Liver (tissue), 9 donors: ENCODE measurements around the gene FGFBP2. TPM values are rescaled to one million over a fixed set of nuclear protein-coding genes. Genes with fewer than 3 reads are reported as not detected.

Source experiments
- DNase-seq: peaks from one replicate; pipeline ENCODE4 v3.0.0-alpha.2; 2017; ENCODE audit warnings: low spot score
- H3K27ac ChIP-seq, 2 donors: one replicate each; pipeline ENCODE4 v1.7.0; 2013; ENCODE audit warnings: inconsistent platforms in 2 of 2, low read length in 2 of 2, control low read depth in 1 of 2, low read depth in 1 of 2, mild to moderate bottlenecking in 1 of 2
- H3K27me3 ChIP-seq, 4 donors: one replicate each; pipeline versions ENCODE4 v1.6.1 to v1.7.0; 2013; ENCODE audit warnings: low read length in 3 of 4, inconsistent platforms in 1 of 4, mild to moderate bottlenecking in 1 of 4, moderate library complexity in 1 of 4; ENCODE audit not compliant: control insufficient read depth in 4 of 4, insufficient read depth in 4 of 4
- H3K36me3 ChIP-seq, 4 donors: one replicate each; pipeline versions ENCODE4 v1.6.1 to v1.7.0; 2013; ENCODE audit warnings: low read length in 3 of 4, mild to moderate bottlenecking in 3 of 4, low read depth in 1 of 4, moderate library complexity in 1 of 4; ENCODE audit not compliant: control insufficient read depth in 4 of 4, insufficient read depth in 3 of 4
- H3K4me1 ChIP-seq, 4 donors: one replicate each; pipeline versions ENCODE4 v1.6.1 to v1.7.0; 2013; ENCODE audit warnings: low read length in 3 of 4, mild to moderate bottlenecking in 3 of 4, moderate library complexity in 1 of 4; ENCODE audit not compliant: control insufficient read depth in 4 of 4, insufficient read depth in 4 of 4
- H3K4me3 ChIP-seq, 3 donors: one replicate each; pipeline versions ENCODE4 v1.6.1 to v1.7.0; 2013; ENCODE audit warnings: low read length in 3 of 3, control low read depth in 1 of 3, low read depth in 1 of 3, mild to moderate bottlenecking in 1 of 3
- H3K9ac ChIP-seq, 2 donors: one replicate each; pipeline ENCODE4 v1.7.0; 2013; ENCODE audit warnings: low read length in 2 of 2, mild to moderate bottlenecking in 2 of 2, moderate library complexity in 2 of 2, control low read depth in 1 of 2, low read depth in 1 of 2
- H3K9me3 ChIP-seq, 4 donors: one replicate each; pipeline versions ENCODE4 v1.6.1 to v1.7.0; 2013; ENCODE audit warnings: low read length in 3 of 4; ENCODE audit not compliant: control insufficient read depth in 4 of 4
- ATF3 ChIP-seq: IDR thresholded peaks from 2 replicates; pipeline ENCODE4 v1.6.1; 2016; ENCODE audit warnings: antibody characterized with exemption
- EGR1 ChIP-seq, 2 donors: IDR thresholded peaks; 2 replicates each; pipeline ENCODE4 v1.6.1; 2016 to 2018; ENCODE audit warnings: antibody characterized with exemption in 2 of 2, low read depth in 2 of 2
- FOXA1 ChIP-seq: IDR thresholded peaks from 2 replicates; pipeline ENCODE4 v1.6.1; 2016; ENCODE audit warnings: antibody characterized with exemption
- FOXA2 ChIP-seq: IDR thresholded peaks from 2 replicates; pipeline ENCODE4 v1.6.1; 2016; ENCODE audit warnings: antibody characterized with exemption
- GABPA ChIP-seq, 2 donors: IDR thresholded peaks in 1 of 2; conservative IDR thresholded peaks in 1 of 2; 2 replicates each; pipeline ENCODE4 v1.6.1; 2016; ENCODE audit warnings: antibody characterized with exemption in 2 of 2, mild to moderate bottlenecking in 1 of 2, moderate library complexity in 1 of 2
- HNF4G ChIP-seq: IDR thresholded peaks from 2 replicates; pipeline ENCODE4 v1.6.1; 2016; ENCODE audit warnings: antibody characterized with exemption
- JUND ChIP-seq, 2 donors: IDR thresholded peaks; 2 replicates each; pipeline ENCODE4 v1.6.1; 2016; ENCODE audit warnings: antibody characterized with exemption in 2 of 2
- MAX ChIP-seq: IDR thresholded peaks from 2 replicates; pipeline ENCODE4 v1.6.1; 2016; ENCODE audit warnings: antibody characterized with exemption
- NR2F2 ChIP-seq: IDR thresholded peaks from 2 replicates; pipeline ENCODE4 v1.6.1; 2016; ENCODE audit warnings: antibody characterized with exemption
- RAD21 ChIP-seq, 2 donors: IDR thresholded peaks; 2 replicates each; pipeline ENCODE4 v1.6.1; 2016; ENCODE audit warnings: antibody characterized with exemption in 2 of 2, mild to moderate bottlenecking in 2 of 2
- REST ChIP-seq: IDR thresholded peaks from 2 replicates; pipeline ENCODE4 v1.6.1; 2016; ENCODE audit warnings: antibody characterized with exemption, mild to moderate bottlenecking
- RXRA ChIP-seq, 2 donors: IDR thresholded peaks; 2 replicates each; pipeline ENCODE4 v1.6.1; 2017 to 2018; ENCODE audit warnings: antibody characterized with exemption in 2 of 2, mild to moderate bottlenecking in 1 of 2
- SP1 ChIP-seq: IDR thresholded peaks from 2 replicates; pipeline ENCODE4 v1.6.1; 2018; ENCODE audit warnings: antibody characterized with exemption, mild to moderate bottlenecking
- TAF1 ChIP-seq: conservative IDR thresholded peaks from 2 replicates; pipeline ENCODE4 v1.6.1; 2016; ENCODE audit warnings: antibody characterized with exemption, mild to moderate bottlenecking
- YY1 ChIP-seq: IDR thresholded peaks from 2 replicates; pipeline ENCODE4 v1.6.1; 2016; ENCODE audit warnings: antibody characterized with exemption, mild to moderate bottlenecking
- WGBS: extraction: QIAGEN DNeasy Blood & Tissue Kit; methylation state at CpG from one replicate; pipeline ENCODE4 v1.1.7; 2013; 5-methylcytosine and 5-hydroxymethylcytosine counted together
- polyA plus RNA-seq, 2 donors: library from polyadenylated mRNA; stranded (reverse) in 1 of 2; unstranded in 1 of 2; fragments of 200-250 nt in 1 of 2; fragments of >200 nt in 1 of 2; fragmentation: Nextera tagmentation in 1 of 2; extraction: Ambion mirVana in 1 of 2; gene quantifications; one replicate each; pipeline versions ENCODE4 v1.2.1 to v1.2.3, GENCODE V29; 2013 to 2015
- total RNA-seq, 2 donors: library from RNA; depleted of rRNA; stranded (reverse); fragments of >200 nt; gene quantifications; one replicate each; pipeline ENCODE4 v1.2.3, GENCODE V29; 2014
- TF ChIP-seq, protein P1 (sequence below): IDR thresholded peaks from 2 replicates; pipeline ENCODE4 v1.6.1; 2016; ENCODE audit warnings: antibody characterized with exemption
- donor health status: healthy.
- donor health status: healthy.
- donor health status: healthy.
- donor health status: healthy.
- donor health status: healthy.

The FGFBP2 gene
- total and polyA plus RNA-seq, 4 donors: 0.14 to 0.60 (median 0.25) TPM; not detected in 1

DNA sequence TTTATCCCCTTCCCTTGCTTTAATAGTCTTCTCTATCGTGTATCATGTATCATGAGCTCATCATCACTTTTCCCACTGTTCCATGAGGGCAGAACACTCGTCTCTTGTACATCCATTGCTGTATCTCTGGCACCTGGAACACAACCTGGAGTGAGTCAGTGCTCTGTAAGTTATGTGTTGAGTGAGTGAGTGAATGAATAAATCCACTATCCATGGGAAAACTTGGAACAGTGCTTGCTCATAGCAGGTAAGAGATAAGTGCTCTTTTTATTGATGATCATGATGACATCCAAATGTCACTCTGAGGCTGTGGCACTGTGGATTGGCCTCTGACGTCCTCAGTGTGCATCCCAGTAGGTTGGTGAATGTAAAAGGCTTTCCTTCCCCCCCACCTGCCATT is 28.7 kb downstream of the FGFBP2 start (continued):
- TF ChIP-seq REST: no peak

GRCh38 chr4:15931451-15932210 is 31.3 kb downstream of the FGFBP2 start:
- Histone ChIP-seq H3K9ac (no peak overlapping the region), H3K9me3 (no peaks in the 10 kb centered on the region), H3K4me1 (no peaks in the 10 kb centered on the region), H3K4me3 (no peak overlapping the region), H3K27me3 (peaks cover 0 to 4% (median 0%) of the 10 kb centered on the region in 4 donors), H3K36me3 (no peaks in the 10 kb centered on the region), H3K27ac (no peak overlapping the region)
- DNase-seq: no peak
- 88% methylated on average over 5 of the region's 5 CpGs for WGBS
- TF ChIP-seq EGR1 (IDR thresholded peaks at IDR 0.05; ENCODE audit: low read depth in 2 of 2): no peak
- TF ChIP-seq FOXA2: no peak
- no peak for TF ChIP-seq TAF1
- no peak for TF ChIP-seq SP1
- no peak for TF ChIP-seq MAX
- TF ChIP-seq, protein P1, sequence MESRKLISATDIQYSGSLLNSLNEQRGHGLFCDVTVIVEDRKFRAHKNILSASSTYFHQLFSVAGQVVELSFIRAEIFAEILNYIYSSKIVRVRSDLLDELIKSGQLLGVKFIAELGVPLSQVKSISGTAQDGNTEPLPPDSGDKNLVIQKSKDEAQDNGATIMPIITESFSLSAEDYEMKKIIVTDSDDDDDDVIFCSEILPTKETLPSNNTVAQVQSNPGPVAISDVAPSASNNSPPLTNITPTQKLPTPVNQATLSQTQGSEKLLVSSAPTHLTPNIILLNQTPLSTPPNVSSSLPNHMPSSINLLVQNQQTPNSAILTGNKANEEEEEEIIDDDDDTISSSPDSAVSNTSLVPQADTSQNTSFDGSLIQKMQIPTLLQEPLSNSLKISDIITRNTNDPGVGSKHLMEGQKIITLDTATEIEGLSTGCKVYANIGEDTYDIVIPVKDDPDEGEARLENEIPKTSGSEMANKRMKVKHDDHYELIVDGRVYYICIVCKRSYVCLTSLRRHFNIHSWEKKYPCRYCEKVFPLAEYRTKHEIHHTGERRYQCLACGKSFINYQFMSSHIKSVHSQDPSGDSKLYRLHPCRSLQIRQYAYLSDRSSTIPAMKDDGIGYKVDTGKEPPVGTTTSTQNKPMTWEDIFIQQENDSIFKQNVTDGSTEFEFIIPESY: no peak
- no peak for TF ChIP-seq JUND (IDR thresholded peaks at IDR 0.05)
- no peak for TF ChIP-seq RAD21 (IDR thresholded peaks at IDR 0.05)
- no peak for TF ChIP-seq GABPA (IDR thresholded peaks at IDR 0.05 in 1 of 2, conservative IDR thresholded peaks at IDR 0.05 in 1 of 2)
- TF ChIP-seq YY1: no peak
- TF ChIP-seq ATF3: no peak
- no peak for TF ChIP-seq FOXA1
- no peak for TF ChIP-seq RXRA (IDR thresholded peaks at IDR 0.05)
- no peak for TF ChIP-seq NR2F2

GRCh38 chr4:15930314-15930713 is 32.7 kb downstream of the FGFBP2 start:
- no peaks in the 10 kb centered on the region for H3K4me1 ChIP-seq
- TF ChIP-seq FOXA1 (no peak), HNF4G (no peak), RXRA (IDR thresholded peaks at IDR 0.05) (no peak), MAX (no peak), EGR1 (IDR thresholded peaks at IDR 0.05; ENCODE audit: low read depth in 2 of 2) (no peak), FOXA2 (no peak), GABPA (IDR thresholded peaks at IDR 0.05 in 1 of 2, conservative IDR thresholded peaks at IDR 0.05 in 1 of 2) (no peak), YY1 (no peak), JUND (IDR thresholded peaks at IDR 0.05) (no peak)
- TF ChIP-seq, protein P1: no peak
- H3K36me3 ChIP-seq: no peaks in the 10 kb centered on the region
- DNase-seq: no peak
- 83% methylated on average over 7 of the region's 7 CpGs for WGBS
- H3K4me3 ChIP-seq: no peak overlapping the region
- H3K9me3 ChIP-seq: no peaks in the 10 kb centered on the region
- no peaks in the 10 kb centered on the region for H3K27me3 ChIP-seq
- H3K9ac ChIP-seq: no peak overlapping the region
- H3K27ac ChIP-seq: no peak overlapping the region
